ENCODE measurements around the gene SNCAIP.

The SNCAIP gene

GRCh38 chr5:122404018-122404417 lies 92.0 kb downstream of the SNCAIP start:
- TF ChIP-seq, protein P1, sequence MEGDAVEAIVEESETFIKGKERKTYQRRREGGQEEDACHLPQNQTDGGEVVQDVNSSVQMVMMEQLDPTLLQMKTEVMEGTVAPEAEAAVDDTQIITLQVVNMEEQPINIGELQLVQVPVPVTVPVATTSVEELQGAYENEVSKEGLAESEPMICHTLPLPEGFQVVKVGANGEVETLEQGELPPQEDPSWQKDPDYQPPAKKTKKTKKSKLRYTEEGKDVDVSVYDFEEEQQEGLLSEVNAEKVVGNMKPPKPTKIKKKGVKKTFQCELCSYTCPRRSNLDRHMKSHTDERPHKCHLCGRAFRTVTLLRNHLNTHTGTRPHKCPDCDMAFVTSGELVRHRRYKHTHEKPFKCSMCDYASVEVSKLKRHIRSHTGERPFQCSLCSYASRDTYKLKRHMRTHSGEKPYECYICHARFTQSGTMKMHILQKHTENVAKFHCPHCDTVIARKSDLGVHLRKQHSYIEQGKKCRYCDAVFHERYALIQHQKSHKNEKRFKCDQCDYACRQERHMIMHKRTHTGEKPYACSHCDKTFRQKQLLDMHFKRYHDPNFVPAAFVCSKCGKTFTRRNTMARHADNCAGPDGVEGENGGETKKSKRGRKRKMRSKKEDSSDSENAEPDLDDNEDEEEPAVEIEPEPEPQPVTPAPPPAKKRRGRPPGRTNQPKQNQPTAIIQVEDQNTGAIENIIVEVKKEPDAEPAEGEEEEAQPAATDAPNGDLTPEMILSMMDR (IDR thresholded peaks at IDR 0.05; ENCODE audit: low read depth, low read length, missing control alignments) = no peak
- no peak overlapping the region for H3K4me3 ChIP-seq (ENCODE audit: low read depth, low read length)
- in situ Hi-C loops (cut with HindIII; ENCODE audit: low sequenced_read_pairs) = loop anchor here (10.0 kb wide), 1 partner anchor 219 kb away; no protein-coding TSS in a partner anchor
- DNase-seq (ENCODE audit: low read depth) = no peak

DNA sequence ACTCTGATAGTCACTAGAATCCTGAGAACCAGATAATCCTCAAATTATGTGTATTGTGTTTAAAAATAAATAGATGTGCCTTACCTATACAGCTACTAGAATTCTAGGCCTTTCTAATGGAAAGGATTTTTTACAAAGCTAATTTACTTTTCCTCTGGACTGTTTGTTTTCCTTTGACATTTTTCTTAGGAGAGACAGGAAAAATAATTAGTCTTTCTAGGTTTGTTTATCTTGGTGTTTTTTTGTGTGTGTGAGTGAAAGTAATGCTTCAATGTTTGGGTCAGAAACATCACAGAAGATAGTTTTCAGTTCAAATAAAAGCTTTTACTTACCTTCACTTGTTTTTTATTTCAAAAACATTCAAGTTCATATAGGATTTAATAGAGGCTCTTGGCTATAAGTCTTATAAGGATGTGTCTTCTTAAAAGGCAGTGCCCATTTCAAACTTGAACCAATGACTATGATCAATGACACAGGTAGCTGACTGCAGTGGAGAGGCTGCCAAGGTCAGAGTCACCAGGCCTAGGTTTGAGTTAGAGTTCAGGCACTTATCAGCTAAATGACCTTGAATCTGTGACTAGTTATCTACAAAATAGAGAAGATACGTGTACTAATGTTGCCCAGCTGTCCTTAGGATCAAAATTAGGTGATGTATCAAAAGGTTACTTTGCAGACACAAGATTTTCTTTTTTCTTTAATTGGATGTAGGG lies 92.8 kb downstream of the SNCAIP start:
- no peak overlapping the region for H3K4me3 ChIP-seq (ENCODE audit: low read depth, low read length)
- no peak for DNase-seq (ENCODE audit: low read depth)
- TF ChIP-seq, protein P1 (IDR thresholded peaks at IDR 0.05; ENCODE audit: low read depth, low read length, missing control alignments) = no peak
- in situ Hi-C loops (cut with HindIII; ENCODE audit: low sequenced_read_pairs) = loop anchor here (10.0 kb wide), 1 partner anchor 220 kb away; no protein-coding TSS in a partner anchor

GRCh38 chr5:122405751-122406150 lies 93.7 kb downstream of the SNCAIP start:
- DNase-seq (ENCODE audit: low read depth) = no peak
- TF ChIP-seq, protein P1 (IDR thresholded peaks at IDR 0.05; ENCODE audit: low read depth, low read length, missing control alignments) = no peak
- no peak overlapping the region for H3K4me3 ChIP-seq (ENCODE audit: low read depth, low read length)
- in situ Hi-C loops (cut with HindIII; ENCODE audit: low sequenced_read_pairs) = loop anchor here (10.0 kb wide), 1 partner anchor 221 kb away; no protein-coding TSS in a partner anchor

- TF ChIP-seq, protein P1 (IDR thresholded peaks at IDR 0.05; ENCODE audit: low read depth, low read length, missing control alignments) = no peak
- no peak for DNase-seq (ENCODE audit: low read depth)
- no peak overlapping the region for H3K4me3 ChIP-seq (ENCODE audit: low read depth, low read length)
- in situ Hi-C loops (cut with HindIII; ENCODE audit: low sequenced_read_pairs) = loop anchor here (10.0 kb wide), 1 partner anchor 221 kb away; no protein-coding TSS in a partner anchor
Observed at GRCh38 chr5:122406181-122406580, 94.1 kb downstream of the SNCAIP start.

- TF ChIP-seq, protein P1 (IDR thresholded peaks at IDR 0.05; ENCODE audit: low read depth, low read length, missing control alignments) = no peak
- DNase-seq (ENCODE audit: low read depth) = peak; percentile 28
- H3K4me3 ChIP-seq (ENCODE audit: low read depth, low read length) = no peak overlapping the region
- in situ Hi-C loops (cut with HindIII; ENCODE audit: low sequenced_read_pairs) = loop anchor here (10.0 kb wide), 1 partner anchor 224 kb away; no protein-coding TSS in a partner anchor
Observed at GRCh38 chr5:122408592-122409224, 96.7 kb downstream of the SNCAIP start.

DNA sequence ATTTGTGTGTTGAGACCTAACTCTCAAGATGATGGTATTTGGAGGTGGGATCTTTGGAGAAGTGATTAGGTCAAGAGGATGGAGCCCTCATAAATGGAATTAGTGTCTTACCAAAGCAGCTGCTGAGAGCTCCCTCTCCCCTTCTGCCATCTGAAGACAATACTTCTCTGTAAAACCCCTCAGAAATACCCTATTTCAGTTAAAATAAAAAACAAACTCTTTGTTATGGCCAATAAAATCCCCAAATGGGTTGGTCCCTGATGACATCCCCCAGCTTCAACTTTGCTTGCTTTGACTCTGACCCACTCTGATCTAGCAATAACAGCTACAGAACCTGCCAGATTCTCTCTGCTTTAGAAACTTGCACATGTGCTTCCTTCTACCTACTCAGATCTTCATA lies 100.9 kb downstream of the SNCAIP start:
- H3K4me3 ChIP-seq (ENCODE audit: low read depth, low read length) = no peak overlapping the region
- TF ChIP-seq, protein P1 (IDR thresholded peaks at IDR 0.05; ENCODE audit: low read depth, low read length, missing control alignments) = no peak
- in situ Hi-C loops (cut with HindIII; ENCODE audit: low sequenced_read_pairs) = no loop called here

More for the DNA sequence above, 100.9 kb downstream of the SNCAIP start:
- DNase-seq (ENCODE audit: low read depth) = no peak
